BE2C (cell line): ENCODE measurements around the gene PTPN9.
"Not testable (repeated sequence)": the region's sequence is repeated elsewhere in the genome, so short reads cannot be mapped to it uniquely, and the experiment has no call there.

Source experiments
- DNase-seq: peaks from one replicate; pipeline ENCODE4 v3.0.0-alpha.2; 2020
- H3K27me3 ChIP-seq: fragments of 250-450 bp; sonication (Bioruptor Pico); 2 replicates; pipeline ENCODE4 v1.5.1; 2020; ENCODE audit warnings: mild to moderate bottlenecking
- H3K36me3 ChIP-seq: fragments of 250-450 bp; sonication (Bioruptor Pico); 2 replicates; pipeline ENCODE4 v1.5.1; 2020; ENCODE audit warnings: mild to moderate bottlenecking
- H3K4me1 ChIP-seq: fragments of 250-450 bp; sonication (Bioruptor Pico); 2 replicates; pipeline ENCODE4 v1.5.1; 2020
- H3K4me3 ChIP-seq: 2 replicates; pipeline ENCODE4 v1.5.1; 2011; ENCODE audit warnings: low read depth, low read length
- H3K9me3 ChIP-seq: fragments of 250-450 bp; sonication (Bioruptor Pico); 2 replicates; pipeline ENCODE4 v1.5.1; 2020
- CTCF ChIP-seq: IDR thresholded peaks from 2 replicates; pipeline ENCODE4 v1.5.1; 2012; ENCODE audit warnings: mild to moderate bottlenecking, low read depth, low read length

Gene PTPN9

GRCh38 chr15:75479670-75480069 is 99.4 kb downstream of the PTPN9 start:
- H3K36me3 ChIP-seq: peaks cover 12% of the 10 kb centered on the region
- DNase-seq: no peak
- no peak overlapping the region for H3K4me3 ChIP-seq
- H3K4me1 ChIP-seq: no peaks in the 10 kb centered on the region
- H3K27me3 ChIP-seq: no peaks in the 10 kb centered on the region
- no peak for TF ChIP-seq CTCF
- no peaks in the 10 kb centered on the region for H3K9me3 ChIP-seq

GRCh38 chr15:75477094-75477493 is 102.0 kb downstream of the PTPN9 start:
- not testable (repeated sequence) for H3K27me3 ChIP-seq, DNase-seq, H3K4me3 ChIP-seq, H3K9me3 ChIP-seq, H3K4me1 ChIP-seq
- H3K36me3 ChIP-seq: peaks cover 11% of the 10 kb centered on the region

GRCh38 chr15:75468913-75469598 is 110.1 kb downstream of the PTPN9 start:
- H3K36me3 ChIP-seq: peaks cover 49% of the 10 kb centered on the region
- no peak overlapping the region for H3K4me3 ChIP-seq
- no peaks in the 10 kb centered on the region for H3K27me3 ChIP-seq
- no peaks in the 10 kb centered on the region for H3K4me1 ChIP-seq
- H3K9me3 ChIP-seq: no peaks in the 10 kb centered on the region
- no peak for TF ChIP-seq CTCF
- no peak for DNase-seq

GRCh38 chr15:75460646-75461045 is 118.5 kb downstream of the PTPN9 start:
- Histone ChIP-seq H3K4me3 (no peak overlapping the region), H3K4me1 (no peaks in the 10 kb centered on the region)
- no peak for DNase-seq

GRCh38 chr15:75459581-75459980 is 119.5 kb downstream of the PTPN9 start:
- no peak for DNase-seq
- H3K4me3 ChIP-seq: no peak overlapping the region
- no peaks in the 10 kb centered on the region for H3K27me3 ChIP-seq
- no peaks in the 10 kb centered on the region for H3K9me3 ChIP-seq
- no peaks in the 10 kb centered on the region for H3K36me3 ChIP-seq
- H3K4me1 ChIP-seq: no peaks in the 10 kb centered on the region
- TF ChIP-seq CTCF: no peak

More at GRCh38 chr15:75460646-75461045, 118.5 kb downstream of the PTPN9 start:
- no peaks in the 10 kb centered on the region for H3K36me3 ChIP-seq
- no peaks in the 10 kb centered on the region for H3K9me3 ChIP-seq
- no peaks in the 10 kb centered on the region for H3K27me3 ChIP-seq
- TF ChIP-seq CTCF: no peak

- TF ChIP-seq CTCF: no peak
- H3K4me3 ChIP-seq: no peak overlapping the region; the same call in 1 of the 2 replicates
- H3K4me1 ChIP-seq: no peaks in the 10 kb centered on the region
- DNase-seq: no peak
- H3K36me3 ChIP-seq: no peaks in the 10 kb centered on the region
- H3K27me3 ChIP-seq: no peaks in the 10 kb centered on the region
- H3K9me3 ChIP-seq: no peaks in the 10 kb centered on the region
Measured at GRCh38 chr15:75456710-75457109, 122.4 kb downstream of the PTPN9 start.
